HUES48 (cell line): ENCODE data around the gene RCOR1.
A peak's percentile ranks its signal among the peaks of the same experiment; 100 is the strongest.
"Not testable (repeated sequence)": the region's sequence is repeated elsewhere in the genome, so short reads cannot be mapped to it uniquely, and the experiment has no call there.

Experiments
- H3K27ac ChIP-seq: one replicate; pipeline ENCODE4 v1.7.0; 2013; ENCODE audit warnings: low read depth, low read length, inconsistent platforms
- H3K27me3 ChIP-seq: 2 replicates; pipeline ENCODE4 v1.6.1; 2013; ENCODE audit warnings: mild to moderate bottlenecking, low read length; ENCODE audit not compliant: control insufficient read depth, insufficient read depth
- H3K36me3 ChIP-seq: 2 replicates; pipeline ENCODE4 v1.6.1; 2013; ENCODE audit warnings: low read length; ENCODE audit not compliant: control insufficient read depth, insufficient read depth
- H3K4me1 ChIP-seq: 2 replicates; pipeline ENCODE4 v1.6.1; 2013; ENCODE audit warnings: mild to moderate bottlenecking, low read length; ENCODE audit not compliant: control insufficient read depth, insufficient read depth
- H3K4me3 ChIP-seq: 2 replicates; pipeline ENCODE4 v1.5.1; 2013; ENCODE audit warnings: mild to moderate bottlenecking, low read depth, low read length
- H3K9ac ChIP-seq: 2 replicates; pipeline ENCODE4 v1.6.1; 2013; ENCODE audit warnings: mild to moderate bottlenecking, low read depth, low read length, moderate library complexity
- H3K9me3 ChIP-seq: 2 replicates; pipeline ENCODE4 v1.6.1; 2013; ENCODE audit warnings: low read length; ENCODE audit not compliant: control insufficient read depth, insufficient read depth

The RCOR1 gene

DNA sequence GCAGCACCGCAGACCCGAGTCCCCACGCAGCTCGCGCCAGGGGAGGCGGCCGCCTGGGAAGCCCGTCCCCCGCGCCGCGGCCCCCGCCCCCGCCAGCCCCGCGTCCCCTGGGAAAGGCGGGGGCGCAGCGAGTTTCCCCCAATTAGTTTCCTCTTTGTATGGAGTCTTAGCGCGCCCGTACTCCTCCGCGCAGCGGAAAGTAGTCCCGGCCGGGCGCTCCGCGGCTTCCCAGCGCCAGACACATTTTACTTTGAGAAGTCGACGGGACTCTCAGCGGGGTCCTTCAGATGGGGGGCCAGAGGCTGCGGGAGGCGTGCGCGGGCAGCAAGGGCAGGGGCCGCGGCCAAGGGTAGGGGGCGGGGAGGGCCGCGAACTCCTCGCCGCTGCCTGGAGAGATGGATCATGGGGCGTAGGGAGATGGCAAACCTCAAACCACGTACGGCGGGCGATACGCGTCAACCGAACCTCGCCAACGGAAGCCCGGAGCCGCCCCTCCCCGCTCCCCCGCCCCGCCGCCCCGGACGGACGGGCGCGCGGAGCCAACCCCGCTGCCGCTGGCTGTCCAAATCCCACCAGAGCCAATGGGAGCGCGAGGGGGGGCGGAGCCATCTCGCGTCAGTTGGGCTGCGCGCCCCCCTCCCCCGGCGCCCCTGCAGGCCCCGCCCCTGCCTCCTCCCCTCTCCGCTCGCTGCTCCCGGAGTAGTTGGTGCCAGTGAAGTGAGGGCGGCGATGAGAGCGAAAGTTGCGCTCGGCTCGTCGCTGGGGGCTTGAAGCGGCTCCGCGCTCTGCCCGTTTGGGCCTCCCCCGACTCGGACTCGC lies at the start of gene RCOR1:
TSS of gene RCOR1 (plus strand) at position 706 of the 819 bp plus-strand sequence. CDS start 238 bp downstream, outside the sequence.
- no peaks in the 10 kb centered on the region for H3K27me3 ChIP-seq
- H3K9me3 ChIP-seq, result no peaks in the 10 kb centered on the region
- peak within 1 kb of the TSS; percentile 95 for H3K4me3 ChIP-seq
- H3K4me1 ChIP-seq, result peaks cover 21% of the 10 kb centered on the region
- peak within 1 kb of the TSS; percentile 90 for H3K9ac ChIP-seq
- H3K27ac ChIP-seq, result peak within 1 kb of the TSS; percentile 100
- no peaks in the 10 kb centered on the region for H3K36me3 ChIP-seq

DNA sequence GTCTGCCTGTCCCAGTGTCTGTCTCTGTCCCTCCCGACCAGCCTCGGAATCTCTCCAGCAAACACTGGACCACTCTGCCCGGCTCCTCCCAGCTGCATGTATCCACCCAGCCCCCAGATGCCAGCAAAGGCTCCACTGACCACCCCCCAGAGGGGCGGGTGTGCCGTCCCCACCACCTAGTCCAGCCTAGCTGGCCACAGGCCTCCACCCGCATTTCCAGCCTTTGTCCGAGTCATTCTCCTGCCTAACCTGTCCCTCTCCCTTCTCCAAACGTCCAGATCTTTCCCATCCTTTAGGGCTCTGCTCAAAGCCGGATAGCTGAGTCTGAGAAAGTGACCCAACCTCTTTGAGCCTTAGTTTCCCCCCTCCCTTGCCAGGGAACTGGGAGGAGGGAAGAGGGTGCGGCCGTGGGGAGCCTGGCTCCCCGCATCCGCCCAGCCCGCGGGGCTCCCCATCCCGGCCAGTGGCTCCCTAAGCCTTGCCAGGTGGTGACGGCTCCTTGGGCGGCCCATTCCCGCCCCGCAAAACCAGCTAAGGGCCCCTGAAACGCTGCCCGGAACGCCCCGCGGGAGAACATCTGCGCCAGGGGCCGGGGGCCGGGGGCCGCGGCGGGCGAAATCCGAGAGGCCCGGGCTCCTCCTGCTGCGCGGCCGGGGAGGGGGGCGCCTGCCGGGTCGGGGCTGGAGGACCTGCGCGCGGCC lies 48.3 kb upstream of the RCOR1 start:
- peaks cover 8% of the 10 kb centered on the region; the same call in 1 of the 2 replicates for H3K27me3 ChIP-seq
- H3K9ac ChIP-seq, result no peak overlapping the region
- no peaks in the 10 kb centered on the region for H3K36me3 ChIP-seq
- peak overlapping the region; percentile 41 for H3K4me3 ChIP-seq
- no peaks in the 10 kb centered on the region for H3K9me3 ChIP-seq
- H3K27ac ChIP-seq, result no peak overlapping the region
- peaks cover 23% of the 10 kb centered on the region for H3K4me1 ChIP-seq

GRCh38 chr14:102544747-102545460 lies 47.5 kb upstream of the RCOR1 start:
- H3K27me3 ChIP-seq, result peaks cover 8% of the 10 kb centered on the region; the same call in 1 of the 2 replicates
- H3K36me3 ChIP-seq, result no peaks in the 10 kb centered on the region
- peak overlapping the region; percentile 41 for H3K4me3 ChIP-seq
- H3K4me1 ChIP-seq, result peaks cover 23% of the 10 kb centered on the region
- no peaks in the 10 kb centered on the region for H3K9me3 ChIP-seq
- no peak overlapping the region for H3K9ac ChIP-seq
- H3K27ac ChIP-seq, result peak overlapping the region; percentile 84

DNA sequence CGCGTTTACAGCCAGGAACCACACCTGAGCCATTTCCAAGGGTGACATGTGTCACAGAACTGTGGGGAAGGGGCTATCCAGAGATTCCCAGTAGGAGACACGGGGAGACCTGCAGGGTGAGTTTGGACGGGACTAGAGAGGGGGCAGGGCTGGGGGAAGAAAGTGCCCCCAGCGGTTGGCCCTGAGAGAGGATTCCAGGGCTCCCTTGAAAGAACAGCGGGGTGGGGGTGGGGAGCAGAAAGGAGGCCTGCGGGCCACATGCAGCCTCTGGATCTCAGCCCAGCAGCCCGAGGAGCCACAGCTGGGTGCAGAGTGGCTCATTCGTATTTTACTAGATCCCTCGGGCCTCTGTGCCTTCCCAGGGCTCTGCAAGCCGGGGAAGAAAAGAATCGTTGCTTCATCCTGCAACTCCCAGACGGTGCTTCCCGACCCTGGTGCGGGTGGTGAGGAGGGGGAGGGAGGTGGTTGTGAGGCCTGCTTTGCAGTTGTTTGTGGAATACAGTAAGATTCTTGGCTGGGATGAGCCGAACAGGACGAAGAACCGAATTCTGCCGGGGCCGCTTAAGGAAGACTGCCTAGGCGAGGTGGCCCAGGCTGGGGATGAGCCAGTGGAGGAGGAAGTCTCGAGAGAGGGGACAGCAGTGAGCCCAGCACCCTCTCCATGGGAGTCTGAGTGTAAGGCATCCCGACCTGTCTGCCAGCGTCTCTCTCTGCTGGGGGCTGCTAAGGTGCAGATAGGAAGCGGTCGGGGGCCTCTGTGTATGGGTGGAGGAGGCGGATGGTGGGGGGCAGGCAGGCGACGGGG lies 46.8 kb upstream of the RCOR1 start:
- Histone ChIP-seq H3K4me1 (peaks cover 18% of the 10 kb centered on the region), H3K9ac (peak overlapping the region; percentile 58; the same call in 1 of the 2 replicates), H3K9me3 (no peaks in the 10 kb centered on the region), H3K27me3 (peaks cover 8% of the 10 kb centered on the region; the same call in 1 of the 2 replicates), H3K4me3 (peak overlapping the region; percentile 41; the same call in 1 of the 2 replicates), H3K36me3 (no peaks in the 10 kb centered on the region), H3K27ac (peak overlapping the region; percentile 84)

GRCh38 chr14:102548616-102549240 lies 43.7 kb upstream of the RCOR1 start:
- H3K4me1 ChIP-seq, result peaks cover 16% of the 10 kb centered on the region; the same call in 1 of the 2 replicates
- peaks cover 8% of the 10 kb centered on the region; the same call in 1 of the 2 replicates for H3K27me3 ChIP-seq
- H3K27ac ChIP-seq, result no peak overlapping the region
- H3K4me3 ChIP-seq, result no peak overlapping the region
- H3K36me3 ChIP-seq, result no peaks in the 10 kb centered on the region
- H3K9ac ChIP-seq, result no peak overlapping the region
- H3K9me3 ChIP-seq, result no peaks in the 10 kb centered on the region

- not testable (repeated sequence) for H3K27ac ChIP-seq, H3K9ac ChIP-seq, H3K27me3 ChIP-seq, H3K9me3 ChIP-seq, H3K4me1 ChIP-seq, H3K4me3 ChIP-seq, H3K36me3 ChIP-seq
Measured at GRCh38 chr14:102550927-102551401, 41.5 kb upstream of the RCOR1 start.

- Histone ChIP-seq H3K27ac (no peak overlapping the region), H3K36me3 (no peaks in the 10 kb centered on the region), H3K4me1 (no peaks in the 10 kb centered on the region; the same call in 1 of the 2 replicates), H3K9me3 (no peaks in the 10 kb centered on the region), H3K27me3 (no peaks in the 10 kb centered on the region), H3K4me3 (no peak overlapping the region), H3K9ac (no peak overlapping the region)
Measured at GRCh38 chr14:102551995-102552705, 40.3 kb upstream of the RCOR1 start.

DNA sequence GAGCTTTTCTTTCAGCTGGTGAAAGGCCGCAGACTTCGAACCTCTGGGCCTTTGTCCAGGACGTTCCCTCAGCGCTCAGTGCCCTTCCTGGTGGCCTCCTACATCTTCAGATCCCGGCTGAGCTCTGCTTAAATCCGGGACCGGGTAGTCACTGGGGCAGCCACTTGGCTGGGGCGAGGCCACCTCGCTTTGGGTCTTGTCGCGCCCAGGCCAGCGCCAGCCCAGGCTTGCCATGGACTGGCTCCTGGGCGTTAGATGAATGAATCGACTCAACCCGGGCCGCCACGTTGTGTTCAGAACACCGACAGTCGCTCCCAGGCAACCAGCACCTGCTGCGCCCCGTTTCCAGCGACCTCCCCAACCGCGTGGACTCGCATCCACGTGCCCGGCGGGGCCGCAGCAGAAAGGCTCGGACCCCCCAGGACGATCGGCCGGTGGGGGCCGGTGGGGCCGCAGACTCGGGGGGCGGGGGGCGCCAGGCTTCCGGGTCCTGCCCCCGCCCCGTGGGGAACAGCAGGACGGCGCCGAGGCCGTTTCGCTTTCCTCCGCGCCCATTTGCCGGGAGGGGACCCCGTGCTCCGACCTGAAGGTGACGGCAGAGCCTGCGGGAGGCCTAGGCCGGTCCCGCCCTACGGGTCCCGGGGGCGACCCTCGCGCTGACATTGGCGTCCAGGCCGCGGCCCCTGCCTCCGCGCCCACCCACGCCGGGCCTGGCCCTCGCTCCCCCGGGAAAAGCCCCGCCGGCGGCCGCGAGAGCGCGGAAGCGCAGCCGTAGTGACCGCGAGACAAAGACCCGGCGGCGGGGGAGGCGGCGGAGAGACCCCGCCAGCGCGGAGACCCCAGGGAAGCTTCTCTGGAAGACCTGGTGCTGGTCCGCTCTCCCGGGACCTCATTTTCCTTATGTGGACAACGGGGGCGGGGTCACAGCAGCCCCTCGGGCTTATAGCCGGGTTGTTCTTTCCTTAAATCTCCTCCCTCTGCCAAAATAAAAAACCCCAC lies 37.3 kb upstream of the RCOR1 start:
- no peaks in the 10 kb centered on the region; the same call in 1 of the 2 replicates for H3K4me1 ChIP-seq
- peak overlapping the region; percentile 42 for H3K27ac ChIP-seq
- H3K9me3 ChIP-seq, result no peaks in the 10 kb centered on the region
- H3K4me3 ChIP-seq, result peak overlapping the region; percentile 75
- no peaks in the 10 kb centered on the region for H3K36me3 ChIP-seq
- no peaks in the 10 kb centered on the region for H3K27me3 ChIP-seq
- H3K9ac ChIP-seq, result peak overlapping the region; percentile 82
